Measurements from ENCODE around the gene TDRD12. TPM values are rescaled to one million over a fixed set of nuclear protein-coding genes. Genes with fewer than 3 reads are reported as not detected.

Gene TDRD12
- total and polyA plus RNA-seq, 2 experiments from 2014 or later, result 0.68 to 2.8 TPM

GRCh38 chr19:32674931-32675719 is 44.4 kb upstream of the TDRD12 start, which contains the start of gene ANKRD27:
Gene ANKRD27, minus strand, starts transcription at chr19:32675180. Its CDS starts 16,165 bp downstream, at chr19:32659015.
- H3K36me3 Mint-ChIP-seq (ENCODE audit: low read depth), result no peaks in the 10 kb centered on the region; the same call in 2 of the 3 replicates
- Histone ChIP-seq H3K9me2 (ENCODE audit: insufficient read depth) (no peaks in the 10 kb centered on the region), H4K20me1 (replicated peaks; ENCODE audit: insufficient read depth) (peaks cover 20% of the 10 kb centered on the region), H3K4me1 (ENCODE audit: insufficient read depth) (peaks cover 14% of the 10 kb centered on the region; the same call in 1 of the 2 replicates), H3K36me3 (ENCODE audit: insufficient read depth) (no peaks in the 10 kb centered on the region), H3K4me3 (peak within 1 kb of the TSS; percentile 85), H2AFZ (peak within 1 kb of the TSS; percentile 90), H3K79me2 (replicated peaks; ENCODE audit: insufficient read depth) (peaks cover 43% of the 10 kb centered on the region), H3K4me2 (peak within 1 kb of the TSS; percentile 97), H3F3A (replicated peaks; ENCODE audit: low read depth) (0 out of 2 replicates have a peak, but pooled peaks cover 5% of the 10 kb centered on the region), H3K27me3 (ENCODE audit: insufficient read depth) (peaks cover 45% of the 10 kb centered on the region), H3K27ac (ENCODE audit: low read depth) (no peak within 1 kb of the TSS)
- peak within 1 kb of the TSS; percentile 93 for H3K4me3 Mint-ChIP-seq
- TF ChIP-seq EZH2phosphoT487 (IDR thresholded peaks at IDR 0.05; ENCODE audit: unreplicated experiment) (no peak), CTCF (conservative IDR thresholded peaks at IDR 0.05; ENCODE audit: low read depth in 2 of 2) (no peak), ZNF331 (CRISPR knock-in tag; IDR thresholded peaks at IDR 0.05; ENCODE audit: low read depth) (no peak), POLR2AphosphoS5 (IDR thresholded peaks at IDR 0.05; ENCODE audit: low read depth) (peak; percentile 85), ZNF462 (CRISPR knock-in tag; IDR thresholded peaks at IDR 0.05) (no peak), CREB1 (CRISPR knock-in tag; IDR thresholded peaks at IDR 0.05; ENCODE audit: low read depth) (peak; percentile 62; the same call in 1 of the 2 replicates), ETS1 (IDR thresholded peaks at IDR 0.05) (no peak), STAT1 (IDR thresholded peaks at IDR 0.05; ENCODE audit: unreplicated experiment) (no peak)
- peaks cover 24% of the 10 kb centered on the region for H3K4me1 Mint-ChIP-seq
- H3K27me3 Mint-ChIP-seq (ENCODE audit: insufficient read depth, low read depth, poor library complexity), result peaks cover 36% of the 10 kb centered on the region
- DNase-seq (ENCODE audit: low spot score) (peak; percentile 99), ATAC-seq (peak; percentile 84)
- H3K9me3 Mint-ChIP-seq, result peaks cover 3% of the 10 kb centered on the region; the same call in 1 of the 3 replicates
- 0 out of 2 replicates have a peak within 1 kb of the TSS, but pooled peaks have one; percentile 73 for H3K27ac Mint-ChIP-seq
